WERI-Rb-1 (cell line): ENCODE results near the gene CCBE1.
"Not testable (repeated sequence)": the region's sequence is repeated elsewhere in the genome, so short reads cannot be mapped to it uniquely, and the experiment has no call there.

Experiments
- DNase-seq: peaks from one replicate; pipeline ENCODE4 v3.0.0-alpha.2; 2020
- H3K27ac ChIP-seq: fragments of 250-450 bp; sonication (Bioruptor Pico); 2 replicates; pipeline ENCODE4 v1.5.1; 2020; ENCODE audit warnings: mild to moderate bottlenecking, moderate library complexity
- H3K27me3 ChIP-seq: fragments of 250-450 bp; sonication (Bioruptor Pico); 2 replicates; pipeline ENCODE4 v1.5.1; 2021; ENCODE audit warnings: mild to moderate bottlenecking, low read depth, moderate library complexity; ENCODE audit not compliant: insufficient read depth, severe bottlenecking
- H3K36me3 ChIP-seq: fragments of 250-450 bp; sonication (Bioruptor Pico); 2 replicates; pipeline ENCODE4 v1.5.1; 2020; ENCODE audit warnings: mild to moderate bottlenecking, moderate library complexity
- H3K4me3 ChIP-seq: 2 replicates; pipeline ENCODE4 v1.5.1; 2011; ENCODE audit warnings: low read depth, mild to moderate bottlenecking, control low read depth, low read length
- H3K9me3 ChIP-seq: fragments of 250-450 bp; sonication (Bioruptor Pico); 2 replicates; pipeline ENCODE4 v1.5.1; 2021; ENCODE audit warnings: mild to moderate bottlenecking, moderate library complexity; ENCODE audit not compliant: severe bottlenecking
- CTCF ChIP-seq: IDR thresholded peaks from 2 replicates; pipeline ENCODE4 v1.5.1; 2011; ENCODE audit warnings: low read depth, mild to moderate bottlenecking, control low read depth, inconsistent platforms, low read length

Gene CCBE1

DNA sequence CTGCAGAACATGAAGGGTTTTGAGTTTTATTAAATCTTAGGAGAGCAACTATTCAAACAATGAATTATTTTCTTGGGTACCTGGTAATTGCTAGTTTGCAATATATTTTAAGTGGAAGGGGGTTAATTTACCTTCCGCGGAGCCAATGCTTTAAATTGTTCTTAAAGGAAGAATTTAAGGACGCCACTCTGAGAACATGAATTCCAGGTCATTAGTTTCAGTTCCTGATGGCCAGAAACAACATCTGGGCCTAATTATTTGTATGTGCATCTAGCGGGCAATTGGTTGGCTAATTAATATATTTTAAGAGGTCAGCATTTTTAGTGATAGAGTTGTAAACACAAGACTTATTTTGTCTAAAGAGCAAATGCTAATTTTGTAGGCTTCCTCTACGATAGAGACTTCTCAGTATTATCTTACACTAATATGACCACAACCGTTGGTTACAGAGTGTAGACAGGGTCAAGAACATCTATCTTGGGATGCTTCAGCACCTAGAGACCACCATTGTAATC is 40.8 kb downstream of the CCBE1 start:
- no peak for DNase-seq
- no peak overlapping the region for H3K27ac ChIP-seq
- no peak overlapping the region for H3K4me3 ChIP-seq
- H3K9me3 ChIP-seq: no peaks in the 10 kb centered on the region
- no peak for TF ChIP-seq CTCF
- H3K27me3 ChIP-seq: peaks cover under 1% of the 10 kb centered on the region
- no peaks in the 10 kb centered on the region for H3K36me3 ChIP-seq

GRCh38 chr18:59655676-59656075 is 41.5 kb downstream of the CCBE1 start:
- H3K27me3 ChIP-seq: peaks cover 8% of the 10 kb centered on the region
- no peak overlapping the region for H3K27ac ChIP-seq
- DNase-seq: no peak
- no peaks in the 10 kb centered on the region for H3K9me3 ChIP-seq
- H3K4me3 ChIP-seq: no peak overlapping the region
- TF ChIP-seq CTCF: no peak
- no peaks in the 10 kb centered on the region for H3K36me3 ChIP-seq

GRCh38 chr18:59651071-59651470 is 46.2 kb downstream of the CCBE1 start:
- H3K27ac ChIP-seq: no peak overlapping the region
- H3K36me3 ChIP-seq: no peaks in the 10 kb centered on the region
- H3K9me3 ChIP-seq: no peaks in the 10 kb centered on the region
- no peak for DNase-seq
- peaks cover 27% of the 10 kb centered on the region for H3K27me3 ChIP-seq
- no peak overlapping the region for H3K4me3 ChIP-seq
- no peak for TF ChIP-seq CTCF

GRCh38 chr18:59650266-59650820 is 46.9 kb downstream of the CCBE1 start:
- no peak for TF ChIP-seq CTCF
- no peak overlapping the region for H3K27ac ChIP-seq
- no peak overlapping the region for H3K4me3 ChIP-seq
- no peaks in the 10 kb centered on the region for H3K9me3 ChIP-seq
- H3K27me3 ChIP-seq: peaks cover 27% of the 10 kb centered on the region
- DNase-seq: peak; percentile 50
- no peaks in the 10 kb centered on the region for H3K36me3 ChIP-seq

GRCh38 chr18:59649591-59649990 is 47.6 kb downstream of the CCBE1 start:
- TF ChIP-seq CTCF: no peak

GRCh38 chr18:59648469-59648868 is 48.8 kb downstream of the CCBE1 start:
- H3K27ac ChIP-seq, H3K4me3 ChIP-seq, DNase-seq, H3K36me3 ChIP-seq, H3K9me3 ChIP-seq: not testable (repeated sequence)
- H3K27me3 ChIP-seq: peaks cover 27% of the 10 kb centered on the region

More at GRCh38 chr18:59649591-59649990, 47.6 kb downstream of the CCBE1 start:
- no peak for DNase-seq
- H3K27ac ChIP-seq: no peak overlapping the region
- H3K9me3 ChIP-seq: no peaks in the 10 kb centered on the region
- no peak overlapping the region for H3K4me3 ChIP-seq
- H3K27me3 ChIP-seq: peaks cover 27% of the 10 kb centered on the region
- H3K36me3 ChIP-seq: no peaks in the 10 kb centered on the region
